Neural progenitor cell (in vitro differentiated cells): ENCODE data around the gene RTP3. TPM values are rescaled to one million over a fixed set of nuclear protein-coding genes. Genes with fewer than 3 reads are reported as not detected.
"Not testable (repeated sequence)": the region's sequence is repeated elsewhere in the genome, so short reads cannot be mapped to it uniquely, and the experiment has no call there.

Experiments
- DNase-seq: peaks from one replicate; pipeline ENCODE4 v3.0.0-alpha.2; 2016; ENCODE audit warnings: low spot score
- H2AFZ ChIP-seq: fragments of 200-600 bp; sonication (generic); replicated peaks from 2 replicates; pipeline ENCODE4 v1.6.1; 2016; ENCODE audit warnings: antibody characterized with exemption
- H3F3A ChIP-seq: fragments of 200-600 bp; sonication (generic); 2 replicates; pipeline ENCODE4 v1.6.1; 2016; ENCODE audit warnings: antibody characterized with exemption, low read depth
- H3K27ac ChIP-seq: fragments of 200-600 bp; sonication (generic); 2 replicates; pipeline ENCODE4 v1.5.1; 2016; ENCODE audit warnings: mild to moderate bottlenecking
- H3K27me3 ChIP-seq: fragments of 200-600 bp; sonication (generic); 2 replicates; pipeline ENCODE4 v1.6.1; 2016; ENCODE audit warnings: mild to moderate bottlenecking, moderate library complexity
- H3K36me3 ChIP-seq: fragments of 200-600 bp; sonication (generic); 2 replicates; pipeline ENCODE4 v1.5.1; 2016
- H3K4me1 ChIP-seq: fragments of 200-600 bp; sonication (generic); 2 replicates; pipeline ENCODE4 v1.6.1; 2016; ENCODE audit warnings: mixed run types
- H3K4me2 ChIP-seq: fragments of 200-600 bp; sonication (generic); 2 replicates; pipeline ENCODE4 v1.6.1; 2016
- H3K4me3 ChIP-seq: fragments of 200-600 bp; sonication (generic); 2 replicates; pipeline ENCODE4 v1.5.1; 2016
- H3K79me2 ChIP-seq: fragments of 200-600 bp; sonication (generic); 2 replicates; pipeline ENCODE4 v1.6.1; 2016; ENCODE audit warnings: low read depth
- H3K9ac ChIP-seq: fragments of 200-600 bp; sonication (generic); 2 replicates; pipeline ENCODE4 v1.6.1; 2016
- H3K9me3 ChIP-seq: fragments of 200-600 bp; sonication (generic); 2 replicates; pipeline ENCODE4 v1.5.1; 2016; ENCODE audit warnings: low read depth
- H4K20me1 ChIP-seq: fragments of 200-600 bp; sonication (generic); 2 replicates; pipeline ENCODE4 v1.6.1; 2016; ENCODE audit warnings: low read depth
- H3K27ac Mint-ChIP-seq: 3 replicates; pipeline ENCODE4 v1.8.0; 2021; ENCODE audit warnings: mixed read lengths
- H3K27me3 Mint-ChIP-seq: 2 replicates; pipeline ENCODE4 v1.8.0; 2022; ENCODE audit warnings: low read depth, mild to moderate bottlenecking, inconsistent platforms, moderate library complexity, mixed read lengths; ENCODE audit not compliant: insufficient read depth
- H3K36me3 Mint-ChIP-seq: 3 replicates; pipeline ENCODE4 v1.8.0; 2021; ENCODE audit warnings: mixed read lengths
- H3K4me1 Mint-ChIP-seq: 3 replicates; pipeline ENCODE4 v1.8.0; 2021; ENCODE audit warnings: mixed read lengths
- H3K4me3 Mint-ChIP-seq: 3 replicates; pipeline ENCODE4 v1.8.0; 2021; ENCODE audit warnings: mild to moderate bottlenecking, moderate library complexity, mixed read lengths
- H3K9me3 Mint-ChIP-seq: 3 replicates; pipeline ENCODE4 v1.8.0; 2020; ENCODE audit warnings: mixed read lengths
- EZH2 ChIP-seq: fragments of 200-600 bp; sonication (generic); IDR thresholded peaks from 2 replicates; pipeline ENCODE4 v1.6.1; 2017; ENCODE audit warnings: antibody characterized with exemption, mild to moderate bottlenecking, moderate library complexity
- EZH2phosphoT487 ChIP-seq: fragments of 200-600 bp; sonication (generic); IDR thresholded peaks from 2 replicates; pipeline ENCODE4 v1.6.1; 2017; ENCODE audit warnings: antibody characterized with exemption
- total RNA-seq: library from RNA; depleted of rRNA; stranded (reverse); fragments of >200 nt; gene quantifications from 2 replicates; pipeline ENCODE4 v1.2.3, GENCODE V29; 2015; ENCODE audit warnings: low replicate concordance
- TF ChIP-seq, protein P1 (sequence below): fragments of 200-600 bp; sonication (generic); IDR thresholded peaks from 2 replicates; pipeline ENCODE4 v1.5.1; 2017; ENCODE audit warnings: antibody characterized with exemption, mild to moderate bottlenecking

RTP3 gene
- total RNA-seq, 1 donor from 2014 or later: not detected

DNA sequence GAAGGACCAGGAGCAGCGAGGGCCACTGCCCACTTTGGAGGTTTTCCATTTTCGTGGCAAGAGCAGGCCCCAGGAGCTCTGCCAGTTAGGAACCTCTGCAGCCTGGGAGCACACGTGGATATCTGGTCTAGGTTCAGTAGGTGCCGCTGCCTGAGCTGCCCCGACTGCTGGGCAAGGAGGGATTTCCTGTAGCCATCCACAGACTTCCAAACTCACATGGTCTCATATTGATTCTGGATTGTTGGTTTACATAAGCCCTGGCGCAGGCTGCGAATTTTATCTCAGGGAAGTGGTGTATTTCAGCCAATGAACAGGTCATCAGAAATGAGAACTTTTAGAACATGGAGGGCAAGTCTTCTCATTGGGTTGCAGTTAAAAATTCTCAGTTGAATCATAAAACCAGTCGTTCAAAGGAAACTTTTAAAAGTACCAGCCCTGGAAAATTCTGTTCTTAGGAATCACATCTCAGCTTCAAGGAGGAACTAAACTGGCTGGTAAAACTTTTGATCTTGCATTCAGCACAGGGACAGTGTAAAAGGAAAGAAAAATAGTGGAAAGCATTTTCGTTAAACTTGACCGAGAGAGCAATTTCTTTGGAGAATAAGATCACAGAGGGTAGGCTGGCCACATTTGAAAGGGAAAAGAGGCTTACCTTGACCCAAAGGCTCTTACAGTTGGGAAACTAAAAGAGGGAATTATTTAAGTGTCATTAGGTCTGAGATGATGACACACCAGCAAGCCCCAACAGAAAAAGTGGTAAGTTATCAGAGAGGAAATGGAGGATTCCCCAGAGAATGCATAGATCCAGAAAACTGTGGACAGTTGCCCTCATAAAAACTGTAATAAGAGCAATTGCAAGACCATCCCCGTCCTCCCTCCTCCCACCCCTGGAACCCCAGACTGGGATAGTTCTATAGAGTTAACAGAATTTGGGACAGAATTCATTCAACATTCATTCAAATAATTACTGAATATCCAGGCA lies 6.4 kb upstream of the RTP3 start:
- Histone ChIP-seq H4K20me1 (no peaks in the 10 kb centered on the region), H3K9me3 (no peaks in the 10 kb centered on the region), H3K27me3 (peaks cover 12% of the 10 kb centered on the region), H3K27ac (no peak overlapping the region), H2AFZ (no peak overlapping the region), H3K4me2 (no peak overlapping the region), H3K4me1 (no peaks in the 10 kb centered on the region), H3K36me3 (no peaks in the 10 kb centered on the region), H3K9ac (no peak overlapping the region), H3K4me3 (no peak overlapping the region), H3F3A (no peaks in the 10 kb centered on the region), H3K79me2 (no peaks in the 10 kb centered on the region)
- peaks cover 4% of the 10 kb centered on the region for H3K4me1 Mint-ChIP-seq
- no peak overlapping the region for H3K4me3 Mint-ChIP-seq
- H3K27ac Mint-ChIP-seq: no peak overlapping the region
- DNase-seq: no peak
- TF ChIP-seq, protein P1, sequence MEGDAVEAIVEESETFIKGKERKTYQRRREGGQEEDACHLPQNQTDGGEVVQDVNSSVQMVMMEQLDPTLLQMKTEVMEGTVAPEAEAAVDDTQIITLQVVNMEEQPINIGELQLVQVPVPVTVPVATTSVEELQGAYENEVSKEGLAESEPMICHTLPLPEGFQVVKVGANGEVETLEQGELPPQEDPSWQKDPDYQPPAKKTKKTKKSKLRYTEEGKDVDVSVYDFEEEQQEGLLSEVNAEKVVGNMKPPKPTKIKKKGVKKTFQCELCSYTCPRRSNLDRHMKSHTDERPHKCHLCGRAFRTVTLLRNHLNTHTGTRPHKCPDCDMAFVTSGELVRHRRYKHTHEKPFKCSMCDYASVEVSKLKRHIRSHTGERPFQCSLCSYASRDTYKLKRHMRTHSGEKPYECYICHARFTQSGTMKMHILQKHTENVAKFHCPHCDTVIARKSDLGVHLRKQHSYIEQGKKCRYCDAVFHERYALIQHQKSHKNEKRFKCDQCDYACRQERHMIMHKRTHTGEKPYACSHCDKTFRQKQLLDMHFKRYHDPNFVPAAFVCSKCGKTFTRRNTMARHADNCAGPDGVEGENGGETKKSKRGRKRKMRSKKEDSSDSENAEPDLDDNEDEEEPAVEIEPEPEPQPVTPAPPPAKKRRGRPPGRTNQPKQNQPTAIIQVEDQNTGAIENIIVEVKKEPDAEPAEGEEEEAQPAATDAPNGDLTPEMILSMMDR: no peak
- H3K27me3 Mint-ChIP-seq: peaks cover 10% of the 10 kb centered on the region
- H3K9me3 Mint-ChIP-seq: peaks cover 4% of the 10 kb centered on the region
- H3K36me3 Mint-ChIP-seq: no peaks in the 10 kb centered on the region

DNA sequence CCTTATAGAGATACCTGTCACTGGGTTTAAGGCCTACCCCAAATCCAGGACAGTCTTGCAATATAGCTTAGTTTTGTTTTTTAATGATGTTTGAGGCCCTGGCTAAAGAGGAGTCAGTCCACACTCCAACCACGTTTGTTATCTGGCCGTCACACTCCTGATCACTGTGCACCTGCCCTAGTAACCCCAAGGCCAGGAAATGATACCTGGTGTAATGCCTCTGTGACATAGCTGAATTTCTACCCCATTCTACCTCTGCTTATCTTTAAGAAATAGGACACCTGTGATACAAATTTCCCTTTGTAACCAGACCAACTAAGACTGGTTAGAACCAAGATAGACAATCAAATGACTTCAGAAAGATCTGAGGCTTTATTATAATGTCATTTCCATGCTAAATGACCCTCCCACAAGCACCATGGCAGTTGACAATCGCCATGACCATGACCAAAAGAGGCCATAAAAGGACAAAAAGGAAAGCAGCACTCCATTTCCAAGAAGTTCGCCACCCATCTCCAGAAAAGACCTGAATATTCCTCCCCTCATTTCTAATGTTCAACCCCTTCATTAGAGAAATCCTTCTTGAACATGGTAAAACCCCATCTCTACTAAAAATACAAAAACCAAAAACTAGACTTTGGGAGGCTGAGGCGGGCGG lies 4.8 kb upstream of the RTP3 start:
- H3K9ac ChIP-seq: no peak overlapping the region
- no peak for DNase-seq
- no peak overlapping the region for H3K4me2 ChIP-seq

DNA sequence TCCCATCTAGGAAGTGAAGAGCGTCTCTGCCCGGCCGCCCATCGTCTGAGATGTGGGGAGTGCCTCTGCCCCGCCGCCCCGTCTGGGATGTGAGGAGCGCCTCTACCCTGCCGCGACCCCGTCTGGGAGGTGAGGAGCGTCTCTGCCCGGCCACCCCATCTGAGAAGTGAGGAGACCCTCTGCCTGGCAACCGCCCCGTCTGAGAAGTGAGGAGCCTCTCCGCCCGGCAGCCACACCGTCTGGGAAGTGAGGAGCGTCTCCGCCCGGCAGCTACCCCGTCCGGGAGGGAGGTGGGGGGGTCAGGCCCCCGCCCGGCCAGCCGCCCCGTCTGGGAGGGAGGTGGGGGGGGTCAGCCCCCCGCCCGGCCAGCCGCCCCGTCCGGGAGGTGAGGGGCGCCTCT lies 3.3 kb upstream of the RTP3 start:
- not testable (repeated sequence) for H2AFZ ChIP-seq, H3K9me3 ChIP-seq, H3K27me3 ChIP-seq, H4K20me1 ChIP-seq, H3K36me3 ChIP-seq, H3K27ac Mint-ChIP-seq, H3K4me3 ChIP-seq, H3F3A ChIP-seq, H3K36me3 Mint-ChIP-seq, H3K9ac ChIP-seq, H3K27ac ChIP-seq, H3K27me3 Mint-ChIP-seq, H3K4me2 ChIP-seq, H3K4me1 Mint-ChIP-seq, H3K4me1 ChIP-seq, DNase-seq, H3K9me3 Mint-ChIP-seq, H3K79me2 ChIP-seq, H3K4me3 Mint-ChIP-seq

More for the DNA sequence above, 4.8 kb upstream of the RTP3 start:
- Histone ChIP-seq H4K20me1 (no peaks in the 10 kb centered on the region), H2AFZ (no peak overlapping the region), H3K4me3 (no peak overlapping the region), H3K79me2 (no peaks in the 10 kb centered on the region), H3K27ac (no peak overlapping the region), H3K27me3 (peaks cover 12% of the 10 kb centered on the region), H3K9me3 (no peaks in the 10 kb centered on the region), H3F3A (no peaks in the 10 kb centered on the region), H3K4me1 (no peaks in the 10 kb centered on the region), H3K36me3 (no peaks in the 10 kb centered on the region)
- H3K4me3 Mint-ChIP-seq: no peak overlapping the region
- H3K9me3 Mint-ChIP-seq: peaks cover 4% of the 10 kb centered on the region
- H3K36me3 Mint-ChIP-seq: no peaks in the 10 kb centered on the region
- H3K27me3 Mint-ChIP-seq: peaks cover 12% of the 10 kb centered on the region
- no peak overlapping the region for H3K27ac Mint-ChIP-seq
- peaks cover 4% of the 10 kb centered on the region for H3K4me1 Mint-ChIP-seq
- TF ChIP-seq EZH2phosphoT487: no peak

DNA sequence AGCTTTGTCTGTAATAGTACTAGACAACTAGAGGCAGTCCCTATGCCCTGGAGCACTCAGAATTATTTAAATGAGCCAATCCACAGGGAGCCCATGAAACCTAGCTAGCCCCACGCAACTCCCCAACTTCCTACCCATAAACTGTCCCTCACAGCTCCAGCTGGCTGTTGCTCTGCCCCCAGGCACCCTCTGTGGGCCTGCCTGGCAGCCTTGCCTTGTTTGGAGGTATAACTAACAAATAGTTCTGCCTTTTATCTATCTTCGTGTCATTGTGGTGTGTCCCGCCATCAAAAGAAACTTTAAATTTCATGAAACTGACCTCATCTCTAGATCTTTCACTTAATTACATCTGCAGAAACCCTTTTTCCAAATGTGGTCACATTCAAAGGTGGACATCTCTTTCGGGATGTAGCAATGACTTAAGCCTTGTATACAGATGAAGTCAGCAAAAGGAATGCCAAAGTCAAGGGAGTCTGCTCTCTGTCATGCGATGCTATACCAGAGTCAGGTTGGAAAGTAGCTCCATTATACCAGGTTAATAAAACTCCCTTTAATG lies 1.8 kb upstream of the RTP3 start:
- no peak overlapping the region for H2AFZ ChIP-seq
- H3K36me3 ChIP-seq: no peaks in the 10 kb centered on the region
- TF ChIP-seq, protein P1: no peak
- TF ChIP-seq EZH2 (no peak), EZH2phosphoT487 (no peak)
- H3K27me3 ChIP-seq: no peaks in the 10 kb centered on the region
- H3K4me1 Mint-ChIP-seq: no peaks in the 10 kb centered on the region
- no peaks in the 10 kb centered on the region for H3K36me3 Mint-ChIP-seq
- no peaks in the 10 kb centered on the region for H3K79me2 ChIP-seq
- no peaks in the 10 kb centered on the region for H3K4me1 ChIP-seq
- H3K9me3 ChIP-seq: no peaks in the 10 kb centered on the region
- DNase-seq: no peak
- H3F3A ChIP-seq: no peaks in the 10 kb centered on the region
- no peak overlapping the region for H3K27ac Mint-ChIP-seq
- no peak overlapping the region for H3K4me3 ChIP-seq
- H3K27me3 Mint-ChIP-seq: peaks cover 7% of the 10 kb centered on the region
- no peak overlapping the region for H3K27ac ChIP-seq
- H3K9ac ChIP-seq: no peak overlapping the region
- H3K4me3 Mint-ChIP-seq: no peak overlapping the region
- no peak overlapping the region for H3K4me2 ChIP-seq
- H4K20me1 ChIP-seq: no peaks in the 10 kb centered on the region
- peaks cover 4% of the 10 kb centered on the region for H3K9me3 Mint-ChIP-seq
